HPDE6-E6E7 (cell line): ENCODE data around the gene NDE1.
"Not testable (repeated sequence)": the region's sequence is repeated elsewhere in the genome, so short reads cannot be mapped to it uniquely, and the experiment has no call there.

Experiments used
- DNase-seq: peaks from one replicate; pipeline ENCODE4 v3.0.0; 2011; ENCODE audit warnings: missing footprints; ENCODE audit errors: extremely low spot score

The NDE1 gene

DNA sequence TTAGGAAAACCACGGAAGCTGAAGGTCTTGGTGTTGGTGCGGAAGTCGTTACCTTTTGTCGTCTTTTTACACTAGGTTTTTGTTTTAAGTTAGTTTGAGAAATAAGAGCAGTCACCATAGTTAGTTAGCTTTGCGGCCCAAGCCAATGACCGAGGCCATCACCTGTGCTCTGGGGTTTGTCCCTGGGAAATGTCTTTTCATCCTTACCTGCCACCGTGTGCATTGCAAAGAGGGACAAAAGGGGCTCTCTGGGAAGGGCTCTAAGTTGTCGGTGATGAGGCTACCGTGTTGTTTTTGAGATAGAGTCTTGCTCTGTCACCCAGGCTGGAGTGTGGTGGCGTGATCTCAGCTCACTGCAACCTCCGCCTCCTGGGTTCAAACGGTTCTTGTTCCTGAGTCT, 49.8 kb downstream of the NDE1 start:
- DNase-seq: no peak

DNA sequence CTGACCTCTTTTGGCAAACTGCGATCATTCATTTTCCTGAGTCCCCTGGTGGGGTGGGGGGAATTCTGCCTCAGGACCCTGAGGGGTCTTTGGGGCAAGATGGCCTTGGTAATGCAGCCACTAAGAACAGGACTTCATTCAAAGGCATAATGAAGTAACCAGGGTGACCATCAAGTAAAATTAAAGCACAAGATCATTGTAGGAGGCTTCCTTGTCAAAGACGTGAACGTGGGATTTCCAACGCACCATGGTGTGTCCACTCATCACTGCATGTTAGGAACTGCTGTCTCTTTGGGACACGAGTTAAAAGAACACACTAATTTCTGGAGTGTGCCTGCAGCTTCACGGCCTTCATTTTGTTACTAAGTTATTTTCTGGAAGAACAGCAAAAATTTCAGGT, 51.3 kb downstream of the NDE1 start:
- DNase-seq: no peak

DNA sequence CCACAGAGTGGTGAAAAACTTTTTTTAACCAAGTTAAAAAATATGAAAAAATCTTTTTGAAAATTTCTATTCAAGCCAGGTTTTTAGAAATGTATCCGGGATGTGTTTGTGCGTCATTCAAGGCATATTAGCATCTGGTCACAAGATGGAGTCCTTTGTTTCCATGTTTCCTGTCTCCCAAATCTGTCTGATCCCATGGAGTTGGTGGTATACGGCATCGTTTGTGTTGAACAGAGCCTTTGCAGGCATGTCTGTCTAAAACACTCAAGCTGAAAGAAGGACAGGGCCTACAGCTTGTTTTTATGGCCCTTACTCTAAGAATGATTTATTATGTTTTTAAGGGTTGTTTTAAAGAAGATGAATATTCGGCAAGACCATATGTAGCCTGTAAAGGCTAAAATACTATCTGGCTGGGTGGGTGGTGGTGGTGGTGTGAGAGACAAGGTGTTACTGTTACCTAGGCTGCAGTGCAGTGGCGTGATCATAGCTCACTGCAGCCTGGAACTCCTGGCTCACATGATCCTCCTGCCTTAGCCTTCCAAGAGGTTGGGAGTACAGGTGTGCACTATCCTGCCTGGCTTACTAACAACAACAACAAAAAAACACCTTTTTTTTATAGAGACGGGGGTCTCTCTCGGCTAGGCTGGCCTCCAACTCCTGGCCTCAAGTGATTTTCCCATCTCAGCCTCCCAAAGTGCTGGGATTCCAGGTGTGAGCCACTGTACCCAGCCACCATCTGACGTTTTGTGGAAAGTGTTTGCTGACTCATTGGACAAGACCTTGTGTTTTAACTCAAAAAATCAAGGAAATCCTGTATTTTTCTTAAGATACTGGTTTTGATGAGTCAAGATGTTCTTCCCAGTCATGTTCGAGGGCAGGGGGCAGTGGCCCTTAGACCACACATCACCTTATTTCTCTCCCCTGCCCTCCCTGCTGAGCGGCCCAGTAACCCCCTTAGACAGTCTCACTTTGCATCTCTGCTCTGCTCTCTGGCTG, 52.2 kb downstream of the NDE1 start:
- no peak for DNase-seq

DNA sequence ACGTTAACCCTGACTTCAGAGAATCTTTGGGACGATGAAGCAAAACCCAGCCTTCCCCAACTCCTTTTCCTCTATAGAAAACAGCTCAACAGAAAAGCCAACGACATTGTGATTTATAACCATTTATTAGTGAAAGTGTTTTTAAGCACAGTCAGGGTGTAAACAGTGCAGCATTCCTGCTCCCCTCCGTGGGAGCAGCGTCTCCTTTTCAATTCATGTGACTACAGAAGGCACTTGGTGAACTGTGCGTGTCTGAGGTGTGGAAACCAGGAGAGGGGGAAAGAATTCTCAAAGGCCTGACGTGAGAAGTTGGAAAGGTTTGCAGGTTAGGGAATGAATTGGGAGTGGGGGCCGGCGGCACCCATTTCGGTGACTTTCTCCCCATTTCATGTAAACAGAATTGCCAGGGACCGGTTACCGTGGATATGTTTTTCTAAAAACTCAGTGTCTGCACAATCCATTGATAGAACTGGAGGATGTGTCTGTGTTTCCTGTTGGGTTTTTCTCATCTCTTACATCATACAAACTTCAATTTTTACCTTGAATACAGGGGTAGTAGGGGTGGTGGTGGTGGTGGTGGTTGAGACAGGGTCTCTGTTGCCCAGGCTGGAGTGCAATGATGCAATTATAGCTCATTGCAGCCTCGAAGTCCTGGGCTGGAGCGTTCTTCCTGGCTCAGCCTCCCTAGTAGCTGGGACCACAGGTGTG, 53.1 kb downstream of the NDE1 start:
- no peak for DNase-seq

DNA sequence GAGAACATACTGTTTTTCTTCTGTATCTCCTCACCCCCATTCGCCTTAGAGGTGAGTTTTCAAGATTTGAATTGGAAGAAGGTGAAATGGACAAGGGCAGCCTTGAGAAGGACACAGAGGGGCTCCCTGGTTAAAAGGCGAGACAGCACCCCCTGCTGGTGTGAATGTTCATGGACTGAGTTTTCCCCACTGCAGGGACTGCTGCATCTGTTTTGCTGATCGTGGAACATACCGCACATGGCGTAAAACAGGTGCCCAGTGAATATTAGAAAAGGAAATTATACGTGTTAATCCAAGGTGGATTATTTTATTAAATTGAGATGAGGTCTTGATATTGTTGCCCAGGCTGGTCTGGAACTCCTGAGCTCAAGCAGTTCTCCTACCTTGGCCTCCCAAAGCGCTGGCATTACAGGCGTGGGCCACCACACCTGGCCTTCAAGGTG, 54.5 kb downstream of the NDE1 start:
- DNase-seq: peak; percentile 36

DNA sequence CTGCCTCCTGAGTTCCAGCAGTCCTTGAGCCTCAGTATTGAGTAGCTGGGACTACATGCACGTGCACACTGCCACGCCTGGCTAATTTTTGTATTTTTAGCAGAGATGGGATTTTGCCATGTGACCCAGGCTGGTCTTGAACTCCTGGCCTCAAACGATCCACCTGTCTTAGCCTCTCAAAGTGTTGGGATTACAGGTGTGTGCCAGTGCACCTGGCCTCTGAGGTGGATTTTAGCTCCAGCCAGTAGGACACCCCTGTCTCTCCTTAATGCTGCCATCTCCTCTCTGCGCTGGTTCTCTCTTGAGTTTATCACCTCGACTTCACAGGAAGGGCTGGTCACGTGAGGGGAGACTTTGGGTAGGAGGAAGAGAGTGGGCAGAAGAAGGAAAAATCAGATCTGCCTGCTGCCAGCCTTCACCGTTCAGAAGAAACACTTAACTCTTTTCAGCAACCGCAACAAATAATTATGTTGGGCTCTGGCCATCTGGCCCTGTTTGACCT, 55.1 kb downstream of the NDE1 start:
- no peak for DNase-seq

DNA sequence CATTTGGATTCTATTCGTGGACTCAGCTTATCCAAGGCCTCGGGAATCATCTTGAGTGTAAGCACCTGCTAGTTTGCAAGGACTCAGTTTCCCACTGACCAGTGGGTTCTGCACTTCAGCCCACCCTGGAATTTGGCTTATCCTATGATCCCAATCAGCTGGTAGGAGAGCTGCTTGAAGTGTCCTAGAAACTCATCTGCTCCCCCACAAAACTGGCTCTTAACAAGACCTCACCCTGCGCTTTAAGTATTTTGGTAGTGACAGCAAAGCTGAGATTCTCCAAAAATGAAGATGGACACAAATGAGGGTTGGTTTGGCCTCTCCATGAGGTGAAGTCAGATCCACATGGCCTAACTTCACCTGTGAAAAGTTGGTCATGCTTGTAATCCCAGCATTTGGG, 57.3 kb downstream of the NDE1 start:
- DNase-seq: no peak

DNA sequence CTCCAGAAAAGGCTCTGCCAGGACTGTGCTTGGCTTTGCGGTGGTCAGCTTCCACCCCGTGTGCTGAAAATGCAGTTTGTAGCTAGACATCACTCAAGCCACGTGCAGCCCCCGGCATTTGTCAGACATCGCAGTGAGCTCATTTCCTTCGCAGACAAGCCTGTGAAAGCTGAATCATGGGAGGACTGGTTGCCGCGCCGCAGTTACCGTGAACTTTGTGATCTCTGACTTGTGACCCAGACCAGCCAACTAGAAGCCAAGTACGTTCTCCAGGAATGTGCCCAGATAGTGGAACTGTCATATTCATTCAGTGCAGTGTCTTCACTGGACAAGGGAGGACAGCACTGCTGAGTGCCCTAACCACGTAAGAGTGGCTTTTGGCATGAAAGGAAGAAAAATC, 58.1 kb downstream of the NDE1 start:
- DNase-seq: no peak

DNA sequence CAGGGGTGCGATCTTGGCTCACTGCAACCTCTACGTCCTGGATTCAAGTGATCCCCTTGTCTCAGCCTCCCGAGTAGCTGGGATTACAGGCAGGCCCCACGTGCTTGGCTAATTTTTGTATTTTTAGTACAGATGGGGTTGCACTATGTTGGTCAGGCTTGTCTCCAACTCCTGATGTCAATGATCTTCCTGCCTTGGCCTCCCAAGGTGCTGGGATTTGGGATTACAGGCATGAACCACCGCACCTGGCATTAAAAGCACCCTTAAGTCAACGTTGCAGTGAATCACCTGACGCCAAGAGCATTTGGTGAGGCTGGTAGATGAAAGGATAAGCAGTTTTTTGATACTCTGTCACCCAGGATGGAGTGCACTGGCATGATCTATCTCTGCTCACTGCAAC, 59.0 kb downstream of the NDE1 start:
- no peak for DNase-seq

DNA sequence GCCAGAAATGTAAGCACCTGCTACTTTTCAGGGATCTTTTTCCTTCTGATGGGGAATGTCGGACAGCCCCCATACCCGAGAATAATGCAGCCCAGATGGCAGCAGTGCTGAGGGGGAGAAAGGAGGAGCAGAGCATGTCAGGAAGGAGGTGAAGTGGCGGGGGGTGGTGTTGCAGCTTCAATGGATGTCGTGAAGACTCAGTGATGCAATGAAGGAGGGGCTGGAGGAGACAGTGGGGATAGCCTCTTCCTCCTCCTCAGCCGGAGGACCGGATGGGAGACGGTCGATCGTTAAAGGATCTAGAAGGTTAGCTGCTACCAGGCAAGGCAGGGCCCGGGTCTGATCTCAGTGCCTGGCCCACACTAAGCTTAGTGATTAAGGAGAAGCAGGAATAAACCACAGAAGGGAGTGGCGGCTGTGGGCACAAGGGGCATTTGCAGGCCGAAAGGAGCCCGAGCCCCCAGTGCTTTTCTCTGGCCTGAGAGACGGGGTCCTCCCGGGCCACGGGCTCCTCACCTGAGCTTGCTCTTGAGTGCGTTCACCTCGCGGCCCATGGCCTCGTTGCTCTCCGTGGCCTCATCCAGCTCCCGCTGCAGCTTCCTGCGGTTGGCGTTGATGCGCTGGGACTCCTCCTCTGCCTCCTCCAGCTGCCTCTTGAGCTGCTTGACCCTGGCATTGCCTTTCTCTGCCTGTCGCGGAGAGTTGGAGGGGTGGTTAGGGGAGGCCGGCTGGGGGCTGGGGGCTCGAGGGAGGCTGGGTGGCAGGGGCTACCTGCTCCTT, 64.5 kb downstream of the NDE1 start:
- no peak for DNase-seq

DNA sequence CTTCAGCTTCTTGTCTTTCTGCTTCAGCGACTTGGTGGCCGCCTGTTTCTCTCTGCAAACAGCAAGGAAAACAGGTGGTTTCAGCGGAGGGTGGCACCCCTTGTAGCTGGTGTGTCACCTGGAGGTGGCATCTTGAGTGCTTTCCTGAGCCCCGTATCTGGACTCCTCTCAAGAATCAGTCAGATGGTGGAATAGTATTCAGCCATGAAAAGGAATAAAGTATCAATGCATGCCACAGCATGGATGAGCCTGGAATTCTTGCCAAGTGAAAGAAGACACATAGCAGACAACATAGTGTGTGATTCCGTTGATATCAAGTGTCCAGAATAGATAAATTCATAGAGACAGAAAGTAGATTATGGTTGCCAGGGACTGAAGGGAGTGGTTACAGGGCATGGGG, 65.2 kb downstream of the NDE1 start:
- no peak for DNase-seq

DNA sequence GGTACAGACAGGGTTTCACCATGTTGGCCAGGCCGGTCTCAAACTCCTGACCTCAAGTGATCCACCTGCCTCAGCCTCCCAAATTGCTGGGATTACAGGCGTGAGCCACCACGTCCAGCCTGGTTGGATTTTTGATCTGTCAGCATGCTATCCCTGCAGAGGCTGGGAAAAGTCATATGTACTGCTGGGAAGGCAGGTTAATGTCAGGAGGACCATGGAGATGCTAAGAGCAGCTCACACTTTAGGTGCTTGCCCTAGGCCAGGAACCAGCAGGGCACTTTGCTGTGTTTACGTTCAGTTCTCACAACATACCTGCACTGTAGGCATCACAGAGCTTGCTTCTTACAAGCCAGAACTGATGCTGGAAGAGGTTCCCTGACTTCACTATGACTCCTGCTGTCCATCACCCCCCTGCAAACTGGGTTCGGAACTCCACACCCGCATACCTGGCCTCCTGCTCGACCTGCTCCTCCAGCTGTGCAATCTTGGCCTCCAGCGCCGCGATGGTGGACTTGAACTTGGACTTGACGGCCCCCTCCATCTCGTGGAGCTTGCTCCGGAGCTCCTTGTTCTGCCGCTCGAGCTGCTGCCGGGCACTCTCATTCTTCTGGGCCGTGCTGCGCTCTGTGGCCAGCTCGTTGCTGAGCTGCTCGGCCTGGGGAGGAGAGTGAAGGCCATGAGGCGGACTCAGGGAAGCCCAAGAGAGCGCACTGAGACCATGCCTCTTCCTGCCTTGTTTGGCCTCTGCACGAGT, 66.8 kb downstream of the NDE1 start:
- DNase-seq: no peak

DNA sequence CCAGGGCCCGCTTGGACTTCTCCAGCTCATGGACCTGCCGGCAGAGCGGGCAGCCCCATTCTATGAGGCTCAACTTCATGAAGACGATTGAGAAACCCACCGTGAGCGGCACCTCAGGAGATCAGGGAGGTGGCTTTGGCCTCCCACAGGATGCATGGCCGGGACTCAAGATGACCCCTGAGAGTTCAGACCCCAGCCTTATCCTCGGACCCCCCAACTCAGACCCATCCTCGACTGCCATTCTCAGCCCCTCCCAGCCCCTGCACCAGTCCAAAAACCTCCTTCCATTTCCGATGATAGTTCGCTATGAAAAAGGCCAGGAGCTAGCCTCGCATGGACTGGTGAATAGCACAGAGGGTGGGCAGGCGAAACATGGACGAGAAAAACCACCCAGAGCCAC, 71.0 kb downstream of the NDE1 start:
- DNase-seq: no peak

DNA sequence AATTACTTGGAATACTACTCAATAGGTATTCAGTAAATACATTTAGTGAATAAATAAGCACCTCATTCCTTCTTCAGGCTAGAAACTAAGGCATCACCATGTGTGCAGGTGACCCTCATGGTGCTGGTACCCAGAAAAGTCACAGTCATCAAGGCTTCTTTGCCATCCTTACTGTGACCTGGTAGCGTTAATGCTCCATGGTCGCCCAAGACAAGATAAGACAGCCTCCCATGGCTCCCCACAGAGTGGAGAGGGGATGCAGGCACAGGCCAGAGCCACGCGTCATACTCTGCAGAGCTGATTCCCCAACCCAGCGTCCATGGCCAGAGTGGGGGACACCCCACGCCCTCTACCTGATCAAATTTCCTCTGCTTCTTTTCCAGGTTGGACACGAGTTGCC, 73.8 kb downstream of the NDE1 start:
- no peak for DNase-seq

DNA sequence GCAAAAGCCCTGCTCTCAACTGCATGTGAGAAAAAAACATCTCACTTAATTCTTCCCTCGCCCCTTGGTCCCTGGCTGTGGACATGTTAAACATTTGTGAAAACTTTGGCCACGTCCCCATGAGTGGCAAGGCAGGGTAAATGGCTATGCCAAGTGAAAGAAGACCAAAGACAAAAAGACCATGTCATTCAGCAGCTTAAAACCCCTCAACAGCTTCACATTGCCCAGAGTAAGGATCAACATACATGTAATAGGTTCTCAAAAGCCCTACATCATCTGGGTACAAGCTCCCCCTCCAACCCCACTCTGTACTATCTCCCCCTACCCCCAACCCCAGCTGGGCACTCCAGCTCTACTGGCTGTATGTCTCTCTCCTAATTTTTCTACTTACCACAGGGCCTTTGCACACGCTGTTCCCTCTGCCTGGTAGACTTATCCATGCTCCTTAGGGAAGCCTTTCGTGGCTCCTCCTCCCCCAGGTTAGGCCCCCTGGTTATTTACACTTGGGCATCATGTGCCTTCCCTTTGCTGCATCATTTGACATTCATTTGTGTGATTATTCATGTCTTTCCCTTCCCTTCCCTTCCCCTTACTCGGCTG, 75.7 kb downstream of the NDE1 start:
- DNase-seq: no peak

DNA sequence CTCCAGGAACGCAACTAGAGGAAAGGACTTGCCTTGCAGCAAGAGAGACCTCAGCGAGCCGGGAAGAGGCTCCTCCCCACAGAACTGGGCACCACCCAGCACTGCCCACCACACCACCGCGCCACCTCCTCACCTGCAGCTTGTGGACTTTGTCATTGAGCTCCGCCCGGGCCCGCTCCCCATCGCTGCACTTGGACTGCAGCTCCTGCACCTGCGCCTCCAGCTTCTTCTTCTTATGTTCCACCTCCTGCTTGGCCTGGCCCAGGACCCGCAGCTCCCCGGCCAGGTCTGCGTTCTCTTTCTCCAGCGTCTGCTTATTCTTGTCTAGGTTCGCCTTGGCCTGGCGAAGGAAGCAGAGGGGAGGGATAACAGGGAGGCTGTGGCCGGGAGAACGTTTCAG, 76.7 kb downstream of the NDE1 start:
- no peak for DNase-seq

DNA sequence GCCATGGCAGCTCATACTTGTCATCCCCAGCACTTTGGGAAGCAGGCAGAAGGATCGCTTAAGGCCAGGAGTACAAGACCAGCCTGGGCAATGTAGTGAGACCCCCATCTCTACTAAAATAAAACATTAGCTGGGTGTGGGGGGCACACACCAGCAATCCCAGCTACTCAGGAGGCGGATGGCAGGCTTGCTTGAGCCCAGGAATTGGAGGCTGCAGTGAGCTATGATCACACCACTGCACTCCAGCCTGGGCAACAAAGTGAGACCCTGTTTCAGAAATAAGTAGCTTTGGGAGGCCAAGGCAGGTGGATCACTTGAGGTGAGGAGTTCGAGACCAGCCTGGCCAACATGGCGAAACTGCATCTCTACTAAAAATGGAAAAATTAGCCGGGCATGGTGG, 77.7 kb downstream of the NDE1 start:
- DNase-seq: not testable (repeated sequence)

DNA sequence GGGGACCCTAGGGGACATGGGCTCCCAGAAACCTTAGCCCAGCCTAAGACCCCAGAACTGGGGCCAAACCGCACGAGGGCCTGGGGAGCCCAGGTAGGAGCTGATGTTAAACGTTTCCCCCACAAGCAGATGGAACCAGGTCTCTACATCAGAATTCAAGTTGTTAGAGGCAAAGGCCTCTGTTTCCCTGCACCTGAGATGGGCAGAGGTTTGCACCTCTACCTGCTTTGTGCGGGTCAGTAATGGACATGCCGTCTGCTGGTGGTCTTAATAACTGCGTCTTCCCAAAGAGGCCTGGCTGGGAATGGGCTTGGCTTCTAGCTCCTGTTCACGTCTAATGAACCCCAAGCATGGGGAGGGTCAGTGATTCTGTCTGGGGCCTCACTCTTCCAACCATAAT, 79.1 kb downstream of the NDE1 start:
- no peak for DNase-seq

DNA sequence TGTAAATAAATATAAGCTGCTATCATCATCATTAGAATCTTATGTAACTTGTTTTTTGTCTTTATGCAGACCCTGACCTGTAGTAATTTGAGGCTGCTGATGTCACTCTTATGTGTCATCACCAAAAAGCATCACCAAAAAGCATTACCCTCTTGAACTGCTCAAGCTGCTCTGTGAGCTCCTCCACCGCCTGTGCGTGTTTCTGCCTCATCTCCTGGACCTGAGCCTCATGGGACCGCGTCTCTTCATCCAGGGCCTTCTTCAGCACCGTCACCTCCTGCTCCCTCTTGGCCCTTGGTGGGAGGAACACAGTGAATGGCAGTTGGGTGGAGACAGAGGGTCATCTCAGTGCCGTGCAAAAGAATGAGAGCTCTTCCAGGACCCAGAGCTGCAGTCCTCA, 82.4 kb downstream of the NDE1 start:
- no peak for DNase-seq

DNA sequence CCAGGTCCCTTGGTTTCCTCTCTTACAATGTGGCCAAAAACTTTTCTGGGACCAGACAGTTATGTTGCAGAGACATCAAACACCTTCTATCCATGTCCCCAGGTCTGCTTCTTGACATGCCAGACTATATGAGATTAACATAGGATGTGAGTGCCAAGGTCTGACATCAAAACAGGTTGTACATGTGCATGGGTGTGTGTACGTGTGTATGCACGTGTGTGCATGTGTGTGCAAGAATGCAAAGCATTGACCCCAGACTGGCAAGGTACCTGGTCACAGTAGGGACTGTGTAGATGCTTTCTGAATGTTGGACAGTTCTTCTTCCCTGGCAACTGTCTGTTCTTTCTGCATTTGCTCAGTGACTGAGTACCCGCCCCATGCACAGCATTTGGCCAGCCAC, 85.6 kb downstream of the NDE1 start:
- DNase-seq: no peak

DNA sequence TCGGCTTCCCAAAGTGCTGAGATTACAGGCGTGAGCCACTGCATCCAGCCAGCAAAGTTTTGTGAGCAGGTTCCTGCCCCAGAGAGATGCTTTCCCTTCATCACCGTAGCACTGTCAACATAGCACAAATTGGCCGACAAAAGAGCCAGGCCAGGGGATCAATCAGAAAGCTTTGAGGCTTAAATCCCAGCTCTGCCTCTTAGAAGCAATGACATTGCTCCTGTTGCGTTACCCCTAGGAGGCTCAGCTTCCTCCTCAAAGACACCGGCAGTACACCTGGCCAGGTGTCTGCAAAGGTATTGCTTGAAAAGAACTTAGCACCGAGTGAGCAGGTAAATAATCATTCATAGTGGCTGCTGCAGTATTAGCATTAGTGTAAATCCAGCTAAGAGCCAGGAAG, 86.5 kb downstream of the NDE1 start:
- DNase-seq: no peak
